Glutamatergic neuron (in vitro differentiated cells): Measurements from ENCODE around the gene NR2E3. TPM values are rescaled to one million over a fixed set of nuclear protein-coding genes. Genes with fewer than 3 reads are reported as not detected.

Experiments used
- DNase-seq: peaks from one replicate; pipeline ENCODE4 v3.0.0; 2022
- H3K27ac Mint-ChIP-seq: one replicate; pipeline ENCODE4 v1.8.0; 2020; ENCODE audit warnings: mild to moderate bottlenecking, mixed read lengths, inconsistent platforms; ENCODE audit not compliant: unreplicated experiment
- H3K27me3 Mint-ChIP-seq: one replicate; pipeline ENCODE4 v1.8.0; 2020; ENCODE audit warnings: mild to moderate bottlenecking, moderate library complexity, mixed read lengths, inconsistent platforms; ENCODE audit not compliant: unreplicated experiment
- H3K36me3 Mint-ChIP-seq: one replicate; pipeline ENCODE4 v1.8.0; 2020; ENCODE audit warnings: mild to moderate bottlenecking, mixed read lengths, inconsistent platforms; ENCODE audit not compliant: unreplicated experiment
- H3K4me1 Mint-ChIP-seq: one replicate; pipeline ENCODE4 v1.8.0; 2020; ENCODE audit warnings: mild to moderate bottlenecking, low read depth, mixed read lengths, inconsistent platforms; ENCODE audit not compliant: unreplicated experiment
- H3K4me3 Mint-ChIP-seq: one replicate; pipeline ENCODE4 v1.8.0; 2020; ENCODE audit warnings: mild to moderate bottlenecking, mixed read lengths, inconsistent platforms; ENCODE audit not compliant: unreplicated experiment
- H3K9me3 Mint-ChIP-seq: one replicate; pipeline ENCODE4 v1.8.0; 2020; ENCODE audit warnings: mild to moderate bottlenecking, moderate library complexity, mixed read lengths, inconsistent platforms; ENCODE audit not compliant: unreplicated experiment
- total RNA-seq: library from RNA; stranded (reverse); fragmentation: NEBNext Ultra II Directional; extraction: Animal tissue kit (Norgen Biotek cat#: 25700); gene quantifications from one replicate; pipeline ENCODE4 v1.2.1, GENCODE V29; 2021; ENCODE audit not compliant: unreplicated experiment
- TF ChIP-seq, protein P1 (sequence below): fragments of 200-600 bp; sonication (generic); IDR thresholded peaks from one replicate; pipeline ENCODE4 v1.5.0; 2021; ENCODE audit not compliant: partially characterized antibody, unreplicated experiment

The NR2E3 gene
- total RNA-seq, 1 donor from 2014 or later: 0.69 TPM

DNA sequence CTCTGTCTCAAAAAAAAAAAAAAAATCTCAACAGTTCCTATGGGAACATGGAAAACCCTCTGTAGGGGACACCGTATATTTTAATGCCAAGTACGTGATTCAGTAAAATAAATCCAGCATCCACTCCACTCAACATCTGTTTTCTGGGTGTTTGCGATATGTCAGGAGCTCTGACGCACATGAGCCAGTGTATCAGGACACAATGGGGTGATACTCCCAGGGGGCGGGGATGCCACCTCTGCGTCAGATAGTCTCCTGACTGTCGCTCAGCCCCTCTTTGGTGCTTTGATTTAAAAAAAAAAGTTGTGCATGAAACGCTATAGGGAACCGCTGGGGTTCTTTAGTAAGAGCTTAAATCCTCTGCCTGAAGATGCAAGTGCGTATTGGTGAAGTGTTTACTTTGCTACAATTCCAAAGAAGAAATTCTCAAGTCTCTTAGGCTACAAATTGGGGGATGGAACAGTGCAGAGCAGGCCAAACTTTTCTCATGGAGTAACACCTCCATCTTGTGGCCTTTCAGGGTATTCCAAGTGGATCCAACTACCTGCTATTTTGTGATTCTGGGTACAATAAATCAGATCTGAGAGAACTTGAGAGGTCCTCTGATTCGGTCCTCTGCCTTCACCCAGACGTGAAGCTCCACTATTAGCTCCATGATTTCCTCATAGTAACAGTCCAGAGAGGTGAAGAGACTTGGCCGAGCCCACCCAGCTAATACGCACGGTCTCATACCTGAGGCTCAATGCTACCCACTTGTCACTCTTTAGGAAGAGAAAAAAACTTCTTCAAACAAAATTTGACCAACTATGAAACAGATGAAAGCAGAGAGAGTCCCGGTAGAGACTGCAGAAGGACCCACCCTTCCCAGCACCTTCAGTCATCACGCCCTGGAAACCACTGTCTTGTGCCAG is 9.3 kb upstream of the NR2E3 start:
- Mint-ChIP-seq H3K9me3 (peaks cover 5% of the 10 kb centered on the region), H3K27me3 (peaks cover 3% of the 10 kb centered on the region), H3K36me3 (peaks cover 4% of the 10 kb centered on the region), H3K4me1 (peaks cover 14% of the 10 kb centered on the region), H3K27ac (peak overlapping the region; percentile 20), H3K4me3 (no peak overlapping the region)
- DNase-seq: no peak
- TF ChIP-seq, protein P1, sequence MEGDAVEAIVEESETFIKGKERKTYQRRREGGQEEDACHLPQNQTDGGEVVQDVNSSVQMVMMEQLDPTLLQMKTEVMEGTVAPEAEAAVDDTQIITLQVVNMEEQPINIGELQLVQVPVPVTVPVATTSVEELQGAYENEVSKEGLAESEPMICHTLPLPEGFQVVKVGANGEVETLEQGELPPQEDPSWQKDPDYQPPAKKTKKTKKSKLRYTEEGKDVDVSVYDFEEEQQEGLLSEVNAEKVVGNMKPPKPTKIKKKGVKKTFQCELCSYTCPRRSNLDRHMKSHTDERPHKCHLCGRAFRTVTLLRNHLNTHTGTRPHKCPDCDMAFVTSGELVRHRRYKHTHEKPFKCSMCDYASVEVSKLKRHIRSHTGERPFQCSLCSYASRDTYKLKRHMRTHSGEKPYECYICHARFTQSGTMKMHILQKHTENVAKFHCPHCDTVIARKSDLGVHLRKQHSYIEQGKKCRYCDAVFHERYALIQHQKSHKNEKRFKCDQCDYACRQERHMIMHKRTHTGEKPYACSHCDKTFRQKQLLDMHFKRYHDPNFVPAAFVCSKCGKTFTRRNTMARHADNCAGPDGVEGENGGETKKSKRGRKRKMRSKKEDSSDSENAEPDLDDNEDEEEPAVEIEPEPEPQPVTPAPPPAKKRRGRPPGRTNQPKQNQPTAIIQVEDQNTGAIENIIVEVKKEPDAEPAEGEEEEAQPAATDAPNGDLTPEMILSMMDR: peak; percentile 88

DNA sequence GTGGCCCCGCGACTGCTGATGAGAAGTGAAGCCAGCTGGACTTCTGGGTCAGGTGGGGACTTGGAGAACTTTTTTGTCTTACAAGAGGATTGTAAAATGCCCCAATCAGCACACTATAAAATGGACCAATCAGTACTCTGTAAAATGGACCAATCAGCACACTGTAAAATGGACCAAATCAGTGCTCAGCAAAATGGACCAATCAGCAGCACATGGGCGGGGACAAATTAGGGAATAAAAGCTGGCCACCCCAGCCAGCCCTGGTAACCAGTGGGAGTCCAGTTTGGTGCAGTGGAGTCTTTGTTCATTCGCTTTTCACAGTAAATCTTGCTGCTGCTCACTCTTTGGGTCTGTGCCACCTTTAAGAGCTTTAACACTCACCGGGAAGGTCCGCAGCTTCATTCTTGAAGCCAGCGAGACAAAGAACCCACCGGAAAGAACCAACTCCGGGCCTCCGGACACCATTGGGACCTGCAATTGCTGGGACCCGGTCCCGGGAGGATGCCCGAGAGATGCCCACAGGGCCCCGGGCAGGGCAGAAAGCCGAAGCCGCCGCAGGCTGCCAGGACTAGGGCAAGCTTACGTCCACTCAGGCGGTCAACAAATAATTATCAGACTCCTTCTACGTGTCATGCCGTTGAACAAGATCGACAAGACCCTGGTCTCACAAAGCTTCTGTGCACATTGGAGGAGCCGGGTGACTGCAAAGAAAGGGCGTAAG is 8.3 kb upstream of the NR2E3 start:
- Mint-ChIP-seq H3K27me3 (peaks cover 5% of the 10 kb centered on the region), H3K4me1 (peaks cover 19% of the 10 kb centered on the region), H3K9me3 (peaks cover 5% of the 10 kb centered on the region), H3K4me3 (no peak overlapping the region), H3K27ac (peak overlapping the region; percentile 43), H3K36me3 (peaks cover 4% of the 10 kb centered on the region)
- TF ChIP-seq, protein P1: no peak
- no peak for DNase-seq

DNA sequence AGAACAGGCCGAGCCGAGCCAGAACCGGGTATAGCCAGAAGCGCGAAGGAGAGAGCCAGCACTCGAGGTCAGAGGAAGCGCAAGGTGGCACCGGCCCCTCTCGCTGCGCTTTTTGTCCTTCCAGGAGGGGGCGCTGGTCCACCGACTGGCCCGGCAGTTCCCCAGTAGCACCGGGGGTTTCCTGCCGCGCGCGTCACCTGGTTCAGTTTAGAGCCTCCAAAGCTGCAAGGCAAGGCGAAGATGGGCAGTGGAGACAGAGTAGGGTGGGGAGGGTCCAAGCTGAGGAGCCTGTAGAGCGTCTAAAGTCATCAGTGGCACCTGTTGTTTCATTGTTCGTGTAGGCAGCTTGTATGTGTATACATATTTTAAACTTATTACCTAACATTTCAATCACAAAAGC is 7.6 kb upstream of the NR2E3 start:
- no peak overlapping the region for H3K4me3 Mint-ChIP-seq
- peaks cover 25% of the 10 kb centered on the region for H3K4me1 Mint-ChIP-seq
- H3K27ac Mint-ChIP-seq: no peak overlapping the region
- peaks cover 4% of the 10 kb centered on the region for H3K36me3 Mint-ChIP-seq
- peaks cover 5% of the 10 kb centered on the region for H3K9me3 Mint-ChIP-seq
- DNase-seq: no peak
- H3K27me3 Mint-ChIP-seq: peaks cover 5% of the 10 kb centered on the region
- TF ChIP-seq, protein P1: peak; percentile 54

DNA sequence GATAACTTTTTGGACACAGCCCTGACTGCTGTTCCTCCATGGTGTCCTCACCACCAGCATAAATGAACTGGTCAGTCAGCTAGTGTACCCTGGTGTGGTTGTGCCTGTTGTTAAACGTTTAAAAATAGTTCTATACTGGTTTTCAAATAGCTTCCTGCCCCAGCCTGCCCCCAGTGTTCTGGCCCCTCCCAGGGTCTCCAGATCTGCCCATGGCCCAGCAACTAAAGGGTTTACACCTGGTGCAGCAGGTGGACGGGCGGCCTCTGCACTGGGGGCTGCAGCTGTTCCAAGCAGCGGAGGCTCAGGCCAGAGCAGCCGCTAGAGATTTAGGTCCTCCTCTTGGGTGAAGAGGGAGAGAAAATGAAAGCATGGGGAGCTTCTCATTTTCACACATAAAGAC is 6.1 kb upstream of the NR2E3 start:
- Mint-ChIP-seq H3K9me3 (peaks cover 5% of the 10 kb centered on the region), H3K27me3 (peaks cover 5% of the 10 kb centered on the region), H3K36me3 (peaks cover 4% of the 10 kb centered on the region), H3K27ac (no peak overlapping the region), H3K4me1 (peaks cover 32% of the 10 kb centered on the region), H3K4me3 (no peak overlapping the region)
- no peak for DNase-seq
- TF ChIP-seq, protein P1: no peak
